BJ (cell line): ENCODE measurements around the gene PLD4. TPM values are rescaled to one million over a fixed set of nuclear protein-coding genes. Genes with fewer than 3 reads are reported as not detected.

ENCODE experiments used
- CTCF ChIA-PET: fragments of 350-600 bp; formaldehyde crosslinking; extraction: SDS; loops from one replicate; lab custom pipeline; 2021; ENCODE audit warnings: antibody characterized with exemption, inconsistent platforms; lab: Yijun Ruan, JAX
- POLR2A ChIA-PET: fragments of 300-600 bp; sonication (Branson Sonifier 250); formaldehyde crosslinking; extraction: SDS; loops from one replicate; lab custom pipeline; 2021; ENCODE audit warnings: antibody characterized with exemption; lab: Charles Lee
- DNase-seq: peaks from one replicate; pipeline ENCODE4 v3.0.0-alpha.2; 2011; ENCODE audit warnings: low read depth
- H3K27me3 ChIP-seq: 2 replicates; pipeline ENCODE4 v1.6.0; 2011; ENCODE audit warnings: low read length; ENCODE audit not compliant: control insufficient read depth, insufficient read depth
- H3K36me3 ChIP-seq: 2 replicates; pipeline ENCODE4 v1.5.1; 2011; ENCODE audit warnings: low read length; ENCODE audit not compliant: control insufficient read depth, insufficient read depth
- H3K4me3 ChIP-seq: 2 replicates; pipeline ENCODE4 v1.5.1; 2011; ENCODE audit warnings: low read depth, mild to moderate bottlenecking, control low read depth, low read length
- CTCF ChIP-seq: IDR thresholded peaks from 2 replicates; pipeline ENCODE4 v1.5.1; 2011; ENCODE audit warnings: low read depth, mild to moderate bottlenecking, control low read depth, inconsistent platforms, low read length, moderate library complexity; ENCODE audit not compliant: insufficient read depth
- polyA plus RNA-seq: library from polyadenylated mRNA; depleted of rRNA; stranded (reverse); fragments of >200 nt; gene quantifications from 2 replicates; pipeline ENCODE4 v1.2.3, GENCODE V29; 2011

PLD4 gene
- polyA plus RNA-seq, 1 experiment, result 0.02 TPM

DNA sequence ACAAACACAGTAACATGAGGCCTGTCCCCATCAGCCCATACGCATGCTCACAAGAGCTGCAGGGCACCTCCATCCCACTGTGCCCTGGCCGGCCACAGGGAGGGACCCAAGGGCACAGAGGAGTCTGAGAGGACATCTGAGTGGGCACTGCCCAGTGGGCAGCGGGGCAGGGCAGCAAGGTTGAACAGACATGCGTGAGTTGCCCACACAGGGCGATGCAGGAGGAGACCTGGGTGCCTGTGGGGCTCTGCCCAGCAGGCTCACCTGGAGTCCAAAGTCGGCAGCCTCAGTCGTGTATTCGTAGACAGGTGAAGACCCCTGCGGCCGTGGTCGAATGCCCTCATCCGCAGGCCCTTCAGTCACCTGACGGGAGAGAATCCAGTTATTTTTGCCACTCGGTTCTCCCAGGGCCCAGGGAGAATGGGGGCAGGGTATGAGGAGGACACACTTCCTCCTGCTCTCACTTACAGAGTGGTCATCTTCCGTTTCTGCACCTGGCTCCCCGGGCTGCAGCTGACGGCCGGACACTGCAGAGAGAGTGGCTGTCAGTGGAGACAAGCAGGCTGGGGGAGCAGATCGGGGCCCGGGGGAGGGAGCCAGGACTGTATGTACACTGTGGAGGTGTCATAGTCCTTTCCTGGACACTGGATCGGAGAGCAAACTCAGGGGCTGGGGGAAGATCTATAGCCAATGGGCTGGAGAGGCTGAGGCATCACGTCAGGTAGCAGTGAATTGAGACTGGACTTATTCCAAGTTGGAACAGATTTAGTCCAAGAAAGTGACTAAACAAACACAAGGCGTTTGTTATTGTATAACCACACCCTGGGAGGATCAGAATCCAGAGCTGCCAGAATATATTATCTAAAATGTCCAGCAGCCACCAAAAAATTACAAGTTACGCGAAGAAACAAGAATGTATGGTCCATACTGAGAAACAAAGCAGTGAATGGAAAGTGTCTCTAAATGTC is 32.8 kb downstream of the PLD4 start:
- Histone ChIP-seq H3K4me3 (no peak overlapping the region), H3K36me3 (peaks cover 5% of the 10 kb centered on the region; the same call in 1 of the 2 replicates), H3K27me3 (no peaks in the 10 kb centered on the region)
- POLR2A ChIA-PET, result no interaction called here
- no peak for TF ChIP-seq CTCF
- CTCF ChIA-PET, result interaction anchor here (0.6 kb wide), 1 partner anchor 137 kb away, joined by 3 read pairs; no protein-coding TSS in a partner anchor
- DNase-seq, result no peak

- Histone ChIP-seq H3K27me3 (no peaks in the 10 kb centered on the region), H3K36me3 (no peaks in the 10 kb centered on the region), H3K4me3 (no peak overlapping the region)
- no peak for TF ChIP-seq CTCF
- POLR2A ChIA-PET, result no interaction called here
- CTCF ChIA-PET, result interaction anchor here (1.1 to 2.5 kb wide), 3 partner anchors 10 to 82 kb away, joined by 3 to 14 read pairs (median 4); no protein-coding TSS in a partner anchor
- no peak for DNase-seq
Observed at GRCh38 chr14:104964546-104964945, 39.9 kb downstream of the PLD4 start.

GRCh38 chr14:104965561-104966231 is 41.0 kb downstream of the PLD4 start:
- H3K4me3 ChIP-seq, result no peak overlapping the region
- CTCF ChIA-PET, result interaction anchor here (0.6 to 1.3 kb wide), 3 partner anchors 73 to 1051 kb away, joined by 3 to 4 read pairs (median 3); no protein-coding TSS in a partner anchor
- DNase-seq, result no peak
- H3K27me3 ChIP-seq, result no peaks in the 10 kb centered on the region
- POLR2A ChIA-PET, result no interaction called here
- H3K36me3 ChIP-seq, result no peaks in the 10 kb centered on the region
- no peak for TF ChIP-seq CTCF

GRCh38 chr14:104966261-104966865 is 41.7 kb downstream of the PLD4 start:
- H3K27me3 ChIP-seq, result no peaks in the 10 kb centered on the region
- DNase-seq, result no peak
- ChIA-PET CTCF (interaction anchor here (1.0 to 1.4 kb wide), 2 partner anchors 9 to 77 kb away, joined by 3 read pairs; no protein-coding TSS in a partner anchor), POLR2A (no interaction called here)
- no peaks in the 10 kb centered on the region for H3K36me3 ChIP-seq
- TF ChIP-seq CTCF, result no peak
- no peak overlapping the region for H3K4me3 ChIP-seq
